Thyroid gland (tissue), 4 donors: Measurements from ENCODE around the gene MEGF10. TPM values are rescaled to one million over a fixed set of nuclear protein-coding genes. Genes with fewer than 3 reads are reported as not detected.

Experiments used
- DNase-seq, 2 donors: peaks; one replicate each; pipeline ENCODE4 v3.0.0-alpha.2; 2019
- H3K27ac ChIP-seq, 3 donors: fragments of 200-600 bp; sonication (generic); 1 replicate in 2 of 3; 2 replicates in 1 of 3; pipeline ENCODE4 v1.5.1; 2016 to 2019; ENCODE audit warnings: mild to moderate bottlenecking in 1 of 3, moderate library complexity in 1 of 3
- H3K27me3 ChIP-seq: fragments of 200-600 bp; sonication (generic); one replicate; pipeline ENCODE4 v1.5.1; 2019
- H3K36me3 ChIP-seq, 2 donors: fragments of 200-600 bp; sonication (generic); one replicate each; pipeline ENCODE4 v1.5.1; 2016 to 2019
- H3K4me1 ChIP-seq, 2 donors: fragments of 200-600 bp; sonication (generic); one replicate each; pipeline ENCODE4 v1.5.1; 2017 to 2019
- H3K4me3 ChIP-seq, 3 donors: fragments of 200-600 bp; sonication (generic); replicated peaks in 1 of 3; 1 replicate in 2 of 3; 2 replicates in 1 of 3; pipeline ENCODE4 v1.5.1; 2016; ENCODE audit warnings: mild to moderate bottlenecking in 1 of 3
- H3K9me3 ChIP-seq: fragments of 200-600 bp; sonication (generic); one replicate; pipeline ENCODE4 v1.5.1; 2017
- CTCF ChIP-seq, 6 experiments: fragments of 200-600 bp in 3 of 6; fragments of 450-650 bp in 3 of 6; sonication (generic) in 3 of 6; IDR thresholded peaks; one replicate each; pipeline ENCODE4 v1.5.1; 2016 to 2019; ENCODE audit warnings: antibody characterized with exemption in 6 of 6, mild to moderate bottlenecking in 2 of 6, inconsistent platforms in 1 of 6, moderate library complexity in 1 of 6
- POLR2A ChIP-seq, 2 donors: fragments of 450-650 bp; IDR thresholded peaks; one replicate each; pipeline ENCODE4 v1.6.1; 2017; ENCODE audit warnings: antibody characterized with exemption in 2 of 2, mild to moderate bottlenecking in 2 of 2, moderate library complexity in 1 of 2
- WGBS, 2 donors: methylation state at CpG; one replicate each; pipeline ENCODE4 v1.1.5; 2017; 5-methylcytosine and 5-hydroxymethylcytosine counted together
- intact Hi-C: fragments of 100-400 bp; cut with DNase I; formaldehyde crosslinking; loops from one replicate; pipeline ENCODE4 v1.15.1; 2023
- total RNA-seq, 4 donors: library from RNA; depleted of rRNA; stranded (reverse); fragments of >200 nt; gene quantifications; one replicate each; pipeline ENCODE4 v1.2.3, GENCODE V29; 2016

Gene MEGF10
- total RNA-seq, 4 donors from 2014 or later, result under 0.01 to 2.3 (median 0.42) TPM; not detected in 1

DNA sequence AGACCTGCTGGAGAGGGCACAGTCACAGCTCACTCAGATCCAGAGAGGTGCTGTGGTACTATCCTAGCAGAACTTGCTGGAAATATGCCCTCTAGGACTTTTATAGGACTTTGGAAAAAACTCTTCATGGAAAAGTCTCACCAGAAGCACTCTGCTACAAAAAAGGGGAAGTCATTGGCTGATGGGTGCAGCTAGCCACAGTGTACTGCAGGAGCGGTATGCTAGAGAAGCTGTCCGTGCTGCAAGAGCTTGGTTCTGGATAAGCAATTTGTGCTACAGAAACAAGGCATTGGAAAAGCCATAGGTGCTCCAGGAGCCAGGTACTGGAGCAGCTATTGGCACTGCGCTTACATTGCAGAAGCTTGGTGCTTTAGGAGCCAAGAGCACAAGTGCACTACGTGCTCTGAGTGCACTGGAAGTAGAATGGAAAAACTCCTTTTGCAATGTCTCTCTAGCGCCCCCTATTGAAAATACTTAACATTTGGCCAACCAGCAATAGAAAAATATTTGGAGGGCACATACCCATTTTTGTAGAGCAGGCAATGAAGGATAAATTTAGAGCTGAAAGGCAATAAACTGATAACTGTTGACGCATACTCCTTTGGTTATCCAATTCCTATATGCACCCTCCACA is 83.4 kb downstream of the MEGF10 start:
- H3K4me3 ChIP-seq, result no peak overlapping the region
- H3K27me3 ChIP-seq, result no peaks in the 10 kb centered on the region
- 68 to 69% methylated on average over 6 of the region's 6 CpGs for WGBS, 2 donors
- no peak overlapping the region for H3K27ac ChIP-seq
- intact Hi-C loops, result no loop called here
- no peak for DNase-seq
- no peaks in the 10 kb centered on the region for H3K36me3 ChIP-seq
- TF ChIP-seq CTCF (IDR thresholded peaks at IDR 0.05) (no peak), POLR2A (IDR thresholded peaks at IDR 0.05) (no peak)
- H3K9me3 ChIP-seq, result no peaks in the 10 kb centered on the region
- H3K4me1 ChIP-seq, result no peaks in the 10 kb centered on the region

- DNase-seq, result no peak
- intact Hi-C loops, result no loop called here
Measured at GRCh38 chr5:127375124-127375523, 84.5 kb downstream of the MEGF10 start.

DNA sequence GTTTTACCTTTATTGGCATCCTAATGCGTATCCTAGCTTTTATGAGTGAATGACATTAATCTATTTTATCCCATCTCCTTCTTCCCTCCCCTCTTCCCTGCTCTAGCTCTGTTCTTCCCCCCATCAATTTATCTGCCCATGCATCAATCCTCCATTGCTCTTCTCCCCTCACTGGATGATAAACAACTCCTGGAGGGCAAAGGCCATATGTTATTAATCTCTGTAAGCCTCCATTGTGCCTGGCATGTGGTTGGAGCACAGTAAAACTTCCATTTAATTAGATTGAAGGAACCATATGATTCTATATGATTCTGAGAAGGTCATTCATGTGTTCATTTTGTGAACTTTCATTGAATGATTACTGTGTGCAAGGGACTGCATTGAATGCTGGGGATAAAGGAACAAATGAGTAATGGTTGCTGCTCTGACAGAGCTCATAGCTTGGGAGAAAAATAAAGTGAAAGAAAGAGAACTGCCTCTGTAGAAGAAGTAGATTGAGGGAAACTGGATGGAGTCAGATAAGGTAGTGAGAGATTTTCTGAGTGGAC is 85.0 kb downstream of the MEGF10 start:
- H3K36me3 ChIP-seq, result no peaks in the 10 kb centered on the region
- DNase-seq, result no peak
- intact Hi-C loops, result no loop called here
- 91 to 92% methylated on average over 1 of the region's 1 CpG for WGBS, 2 donors
- no peaks in the 10 kb centered on the region for H3K27me3 ChIP-seq
- H3K27ac ChIP-seq, result no peak overlapping the region
- no peaks in the 10 kb centered on the region for H3K9me3 ChIP-seq
- no peak overlapping the region for H3K4me3 ChIP-seq
- no peak for TF ChIP-seq CTCF (IDR thresholded peaks at IDR 0.05)
- TF ChIP-seq POLR2A (IDR thresholded peaks at IDR 0.05), result no peak
- H3K4me1 ChIP-seq, result no peaks in the 10 kb centered on the region

More at GRCh38 chr5:127375124-127375523, 84.5 kb downstream of the MEGF10 start:
- TF ChIP-seq CTCF (IDR thresholded peaks at IDR 0.05) (no peak), POLR2A (IDR thresholded peaks at IDR 0.05) (no peak)
- H3K9me3 ChIP-seq, result no peaks in the 10 kb centered on the region
- no peak overlapping the region for H3K4me3 ChIP-seq
- H3K27ac ChIP-seq, result no peak overlapping the region
- H3K4me1 ChIP-seq, result no peaks in the 10 kb centered on the region
- H3K27me3 ChIP-seq, result no peaks in the 10 kb centered on the region
- H3K36me3 ChIP-seq, result no peaks in the 10 kb centered on the region

DNA sequence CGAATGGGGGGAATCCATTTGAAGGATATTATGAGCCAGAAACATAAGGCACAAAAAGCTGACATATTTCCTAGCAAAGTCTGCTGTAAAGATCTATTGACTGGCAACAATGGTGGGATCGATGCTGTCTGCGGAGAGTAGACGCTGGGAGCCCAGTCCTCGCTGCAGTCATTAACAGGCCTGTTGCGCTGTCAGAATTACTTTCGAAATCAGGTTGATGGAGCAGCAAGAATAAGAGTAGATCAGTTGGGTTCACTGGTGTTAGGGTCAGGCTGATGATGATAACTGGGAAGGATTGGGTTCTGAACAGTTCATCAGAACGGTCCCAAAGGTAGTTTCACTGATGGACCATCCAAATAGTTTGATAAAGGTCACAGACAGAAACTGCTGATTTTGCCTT is 87.1 kb downstream of the MEGF10 start:
- DNase-seq, result no peak
- Histone ChIP-seq H3K27ac (no peak overlapping the region), H3K9me3 (no peaks in the 10 kb centered on the region), H3K27me3 (no peaks in the 10 kb centered on the region), H3K4me1 (no peaks in the 10 kb centered on the region), H3K4me3 (no peak overlapping the region), H3K36me3 (no peaks in the 10 kb centered on the region)
- WGBS, 2 donors, result 94% methylated on average over 8 of the region's 8 CpGs
- intact Hi-C loops, result no loop called here
- no peak for TF ChIP-seq POLR2A (IDR thresholded peaks at IDR 0.05)
- TF ChIP-seq CTCF (IDR thresholded peaks at IDR 0.05), result no peak

DNA sequence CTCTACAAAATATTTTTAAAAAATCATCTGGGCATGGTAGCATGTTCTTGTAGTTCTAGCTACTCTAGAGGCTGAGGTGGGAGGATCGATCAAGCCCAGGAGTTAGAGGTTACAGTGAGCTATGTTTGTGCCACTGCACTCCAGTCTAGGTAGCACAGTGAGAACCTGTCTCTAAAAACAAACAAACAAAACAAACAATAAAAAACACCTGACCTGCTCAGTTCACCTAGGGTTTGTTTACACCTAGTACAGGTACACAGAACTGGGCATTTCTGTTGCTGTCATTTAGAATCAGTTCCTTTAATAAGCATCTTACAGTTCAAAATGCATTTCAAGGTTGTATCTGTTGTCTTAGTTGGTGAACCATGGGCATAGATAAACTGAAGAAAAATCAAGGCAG is 95.3 kb downstream of the MEGF10 start:
- intact Hi-C loops, result no loop called here
- no peak for DNase-seq
- H3K27me3 ChIP-seq, result no peaks in the 10 kb centered on the region
- TF ChIP-seq POLR2A (IDR thresholded peaks at IDR 0.05) (no peak), CTCF (IDR thresholded peaks at IDR 0.05) (no peak)
- H3K4me3 ChIP-seq, result no peak overlapping the region
- H3K9me3 ChIP-seq, result no peaks in the 10 kb centered on the region
- WGBS, 2 donors, result 93 to 97% methylated on average over 1 of the region's 1 CpG
- H3K36me3 ChIP-seq, result no peaks in the 10 kb centered on the region
- H3K4me1 ChIP-seq, result no peaks in the 10 kb centered on the region
- no peak overlapping the region for H3K27ac ChIP-seq
